GM21737 (cell line): ENCODE results near the gene SULT1C2.
"Not testable (repeated sequence)": the region's sequence is repeated elsewhere in the genome, so short reads cannot be mapped to it uniquely, and the experiment has no call there.

Experiments used
- ATAC-seq: cut with Tn5 transposase; IDR thresholded peaks from one replicate; pipeline ENCODE4 v1.9.1; 2021; ENCODE audit warnings: mild to moderate bottlenecking, moderate library complexity; ENCODE audit not compliant: unreplicated experiment

Gene SULT1C2

DNA sequence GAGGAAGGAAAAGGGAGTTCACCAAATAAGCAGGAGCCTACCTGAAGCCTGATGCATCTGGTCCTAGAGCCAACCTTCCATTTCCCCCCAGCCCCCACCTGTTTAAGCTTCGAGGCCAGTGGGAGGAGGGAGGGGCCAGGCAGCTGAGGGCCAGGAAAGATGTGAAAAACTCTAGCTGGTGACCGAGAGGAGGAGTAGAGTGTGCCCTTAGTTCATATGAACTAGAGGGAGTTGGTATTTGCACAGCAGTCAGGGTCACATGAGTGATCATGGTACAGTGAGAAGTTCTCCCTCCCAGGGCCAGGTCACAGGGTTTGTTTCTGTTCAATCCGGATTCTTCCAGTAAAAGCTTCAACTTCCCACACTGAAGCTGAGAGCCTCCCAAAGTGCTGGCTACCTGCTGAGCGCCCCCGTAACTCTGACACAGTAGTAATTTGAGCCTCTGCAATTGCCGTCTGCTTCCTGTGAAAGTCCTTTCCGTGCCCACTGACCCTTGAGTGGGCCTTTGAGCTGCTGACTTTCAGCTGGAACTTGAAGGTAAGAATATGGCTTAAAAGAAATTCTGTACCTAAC, at the start of gene SULT1C2:
SULT1C2 (plus strand) TSS at position 362 of the 573 bp plus-strand sequence. CDS start 4,773 bp downstream, outside the sequence.
- ATAC-seq, result no peak

DNA sequence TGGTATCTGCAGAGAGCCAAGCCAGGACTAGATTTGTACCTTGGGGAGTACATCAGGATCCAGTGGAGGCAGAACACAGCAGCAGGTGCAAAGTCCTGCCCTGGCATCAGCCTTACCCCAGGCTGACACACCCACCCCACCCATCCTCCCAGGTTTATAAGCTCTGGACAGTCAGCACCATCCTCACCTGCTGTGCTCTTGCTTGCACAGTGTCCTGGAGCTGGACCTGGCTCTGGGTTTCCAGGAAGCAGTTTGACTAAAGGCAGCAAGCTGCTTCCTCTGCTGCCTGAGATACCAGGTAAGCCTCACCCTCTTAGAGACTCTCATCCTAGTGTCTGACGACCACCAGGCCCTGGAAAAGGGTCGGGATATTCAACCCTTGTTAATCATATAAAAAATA, 48.9 kb upstream of the SULT1C2 start, which contains the start of gene SULT1C3:
SULT1C3 (plus strand) TSS at position 183 of the 400 bp plus-strand sequence. CDS start 7,227 bp downstream, outside the sequence.
- no peak for ATAC-seq

DNA sequence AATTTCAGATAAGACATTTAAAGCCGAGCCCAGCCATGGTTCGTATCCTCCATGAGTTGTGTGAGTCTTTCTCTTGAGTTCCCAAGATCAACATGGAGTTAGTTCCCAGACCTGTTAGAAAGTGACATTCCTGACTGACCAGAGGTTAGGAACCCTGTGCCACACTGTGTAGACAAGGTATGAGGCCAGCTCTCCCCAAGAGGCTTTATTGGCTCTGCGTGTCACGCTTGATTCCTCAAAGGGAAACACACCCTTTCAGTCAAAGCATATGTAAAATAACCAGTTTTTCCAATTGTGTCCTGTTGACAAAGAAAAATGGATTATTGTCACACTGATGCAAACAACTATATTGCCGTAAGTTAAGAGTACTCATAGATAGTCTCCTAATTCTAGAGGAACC, 47.7 kb upstream of the SULT1C2 start:
- ATAC-seq, result no peak

DNA sequence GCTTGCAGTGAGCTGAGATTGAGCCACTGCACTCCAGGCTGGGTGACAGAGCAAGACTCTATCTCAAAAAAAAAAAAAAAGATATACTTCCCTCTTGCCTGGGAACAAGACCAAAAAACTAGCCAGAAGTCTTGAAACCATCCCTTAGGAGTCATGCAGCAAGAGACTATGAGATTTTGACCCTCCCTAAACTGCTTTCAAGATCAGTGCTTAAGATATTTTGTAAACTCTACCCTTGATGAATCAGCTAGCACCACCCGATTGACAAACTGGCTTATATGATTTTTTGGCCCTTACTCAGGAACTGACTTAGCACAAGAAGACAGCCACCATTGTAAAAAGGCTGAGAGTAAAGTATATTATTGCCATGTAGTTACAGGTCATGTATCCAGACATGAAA, 45.1 kb upstream of the SULT1C2 start:
- no peak for ATAC-seq

DNA sequence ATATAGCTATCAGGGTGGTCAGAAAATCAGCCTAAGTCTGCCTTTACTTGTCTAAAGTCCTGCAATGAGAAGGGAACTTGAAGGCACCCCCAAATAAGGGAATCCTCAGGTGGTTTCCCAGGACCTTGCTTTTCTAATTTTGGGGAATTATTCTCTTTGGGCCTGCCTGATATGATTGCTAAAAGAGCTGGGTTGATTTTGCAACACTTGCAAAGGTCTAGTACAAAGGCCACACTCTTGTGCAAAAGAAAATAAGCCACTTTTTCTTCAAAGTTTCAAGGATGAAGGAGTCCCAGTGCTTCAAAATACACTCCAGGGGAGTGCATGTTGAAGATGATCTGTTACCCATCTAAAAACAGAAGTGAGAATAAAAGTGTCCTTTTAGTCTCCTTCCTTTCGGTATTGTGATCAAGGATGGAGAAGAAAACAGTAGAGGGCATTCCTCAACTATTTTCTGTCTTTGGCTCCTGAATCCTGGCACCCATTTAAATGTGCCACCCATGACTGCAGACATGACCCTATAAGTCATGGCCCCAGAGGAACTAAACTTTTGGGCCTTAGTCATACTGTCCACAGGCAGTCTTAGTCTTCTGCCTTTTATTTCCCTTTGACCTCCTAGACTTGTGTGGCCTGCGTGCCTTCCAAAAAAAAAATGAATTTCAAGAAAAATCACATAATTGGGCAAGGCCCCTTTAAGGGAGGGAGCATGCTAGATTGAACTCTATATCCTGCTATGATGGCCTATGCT, 43.9 kb upstream of the SULT1C2 start:
- ATAC-seq, result no peak

DNA sequence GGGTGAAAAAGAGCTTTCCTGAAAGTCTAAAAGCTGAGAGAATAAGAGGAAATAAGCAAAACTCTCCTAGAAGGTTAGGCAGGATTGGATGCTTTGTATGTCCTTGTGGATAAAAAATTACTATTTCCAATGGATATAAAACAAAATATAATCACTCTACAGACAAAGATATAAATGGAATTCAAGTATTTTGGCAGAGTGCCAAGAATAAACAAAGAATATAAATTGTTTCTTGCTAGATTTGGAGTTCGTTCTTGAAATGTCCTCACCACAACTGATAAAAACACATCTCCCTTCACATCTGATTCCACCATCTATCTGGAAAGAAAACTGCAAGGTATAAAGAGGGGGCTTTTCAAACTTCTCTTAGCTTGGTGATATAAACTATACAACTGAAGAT, 35.6 kb upstream of the SULT1C2 start:
- ATAC-seq, result no peak

DNA sequence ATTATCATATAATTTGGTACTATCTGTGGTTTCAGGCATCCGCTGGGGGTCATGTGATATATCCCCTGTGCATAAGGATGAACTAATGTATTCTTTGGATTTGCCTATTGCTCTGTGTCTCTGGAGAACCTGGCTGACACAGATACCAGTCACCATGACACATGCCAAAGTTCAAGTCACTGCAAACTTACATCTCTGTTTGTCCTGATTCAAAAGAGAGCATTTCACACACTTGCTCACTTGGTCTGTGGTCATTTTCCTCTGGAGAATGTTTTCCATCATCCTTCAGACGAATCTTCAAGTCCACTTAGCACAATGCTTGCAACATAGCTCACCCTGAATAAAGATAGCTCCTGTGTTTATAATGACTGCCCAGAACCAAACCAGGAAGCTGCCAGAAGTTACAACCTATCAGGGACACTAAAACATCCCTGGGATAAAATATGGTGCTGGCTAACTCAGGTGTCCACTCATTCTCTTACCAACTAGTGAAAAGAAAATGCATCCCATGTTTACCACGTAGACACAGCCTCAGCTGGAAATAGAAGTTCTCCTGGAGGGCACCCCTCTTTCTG, 30.9 kb upstream of the SULT1C2 start:
- no peak for ATAC-seq

DNA sequence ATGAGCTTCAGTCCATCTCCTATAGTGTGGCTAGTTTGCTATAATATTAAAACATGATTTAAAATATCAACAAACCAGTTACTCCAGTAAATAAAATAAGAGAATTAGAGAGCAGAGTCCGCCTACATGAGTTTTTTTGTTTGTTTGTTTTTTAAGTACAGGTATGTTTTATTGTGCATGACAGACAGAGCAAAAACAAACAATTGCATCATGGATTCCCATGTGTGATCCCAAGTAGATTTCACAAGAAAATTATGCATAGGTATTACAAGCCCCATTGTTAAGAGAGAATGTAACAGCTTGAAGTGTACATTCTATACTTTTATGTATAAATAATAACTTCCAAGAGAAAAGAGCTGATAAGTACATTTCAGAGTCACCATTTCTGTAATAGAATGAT, 27.9 kb upstream of the SULT1C2 start:
- no peak for ATAC-seq

DNA sequence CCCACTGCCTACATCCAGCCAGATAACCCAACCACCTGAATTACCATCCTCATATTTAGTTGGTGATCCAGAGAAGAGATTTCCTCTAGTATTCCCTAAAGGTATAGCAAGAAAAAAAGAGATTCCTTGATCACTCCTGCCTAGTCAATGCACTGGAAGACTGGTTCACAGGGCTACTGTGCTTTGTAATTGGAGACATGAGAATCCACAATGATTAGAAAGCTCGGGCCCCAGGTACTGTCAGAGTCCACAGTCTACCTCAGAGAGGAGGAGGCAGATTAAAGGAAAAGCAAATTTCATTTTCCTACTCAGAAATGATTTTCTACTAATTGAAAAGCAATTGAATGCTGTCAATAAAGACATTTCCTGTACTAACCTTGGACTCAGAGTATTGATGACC, 26.7 kb upstream of the SULT1C2 start:
- no peak for ATAC-seq

DNA sequence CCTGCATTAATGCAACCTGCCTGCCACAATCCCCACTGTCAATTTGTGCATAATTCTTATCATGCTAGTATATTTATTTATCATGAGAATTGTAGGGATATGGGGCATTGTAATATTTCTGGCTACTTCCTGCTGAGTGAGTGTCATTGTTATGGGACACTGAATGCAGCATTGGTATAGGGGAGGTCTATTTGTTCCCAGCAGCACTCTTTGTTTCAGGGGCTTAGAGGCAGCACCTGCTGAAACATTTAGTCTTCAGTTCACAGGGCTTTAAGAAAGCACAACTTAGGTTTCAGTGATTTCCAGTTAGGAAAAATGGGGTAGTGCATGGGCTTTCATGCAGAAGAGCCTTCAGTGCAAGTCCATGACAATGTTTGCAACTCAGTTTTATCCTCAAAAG, 25.3 kb upstream of the SULT1C2 start:
- no peak for ATAC-seq

DNA sequence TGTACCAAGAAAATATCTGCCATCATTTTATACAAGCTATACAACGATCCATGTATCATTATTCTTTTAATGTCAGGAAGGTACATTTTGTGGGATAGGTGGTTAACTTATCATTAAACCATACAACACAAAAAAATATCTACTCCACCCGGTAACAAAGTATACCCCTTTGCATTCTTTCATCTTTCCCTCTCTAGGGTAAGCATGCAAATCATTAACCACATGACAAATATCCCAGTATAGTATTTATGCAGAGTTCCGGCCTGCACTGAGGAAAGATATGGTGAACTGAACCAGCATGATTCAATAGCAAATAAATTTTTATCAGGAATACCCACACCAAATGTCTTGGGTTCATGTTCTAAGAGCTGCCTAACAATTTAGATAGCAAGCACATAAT, 22.5 kb upstream of the SULT1C2 start:
- ATAC-seq, result no peak

DNA sequence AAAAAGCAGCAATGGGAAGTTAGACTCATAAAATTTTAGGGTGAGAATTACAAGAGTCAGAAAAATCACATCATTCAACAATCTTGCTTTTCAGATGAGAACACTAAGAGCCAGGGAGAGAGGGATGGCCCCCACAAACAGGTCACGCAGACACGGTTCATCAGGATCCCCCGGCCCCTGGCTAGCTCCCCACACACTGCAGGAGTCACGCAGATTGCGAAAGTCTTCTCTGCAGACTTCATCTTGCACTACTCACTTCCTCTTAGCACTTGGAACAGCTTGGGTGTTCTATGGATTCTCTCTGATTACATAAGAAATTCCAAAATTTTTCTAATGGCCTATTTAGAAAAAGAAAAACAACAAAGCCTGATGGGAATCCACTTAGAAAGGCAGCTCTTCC, 21.6 kb upstream of the SULT1C2 start:
- no peak for ATAC-seq

DNA sequence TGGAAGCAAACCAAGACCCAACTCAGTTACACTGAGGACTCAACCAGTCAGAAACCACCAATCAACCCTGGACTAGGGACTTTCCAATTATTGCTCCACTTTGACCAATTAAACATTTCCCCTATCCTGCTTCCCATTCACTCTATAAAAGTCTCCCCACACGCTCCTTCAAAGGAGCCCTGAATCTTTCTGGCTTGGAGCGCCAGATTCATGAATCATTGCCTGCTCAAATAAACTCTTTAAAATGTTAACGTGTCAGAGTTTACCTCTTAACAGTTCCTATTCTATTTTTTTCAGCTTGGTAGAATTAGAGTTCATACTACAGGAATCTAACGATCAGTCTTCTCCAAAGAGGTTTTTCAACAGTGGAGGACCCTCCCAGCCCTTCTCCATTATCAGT, 20.7 kb upstream of the SULT1C2 start:
- no peak for ATAC-seq

DNA sequence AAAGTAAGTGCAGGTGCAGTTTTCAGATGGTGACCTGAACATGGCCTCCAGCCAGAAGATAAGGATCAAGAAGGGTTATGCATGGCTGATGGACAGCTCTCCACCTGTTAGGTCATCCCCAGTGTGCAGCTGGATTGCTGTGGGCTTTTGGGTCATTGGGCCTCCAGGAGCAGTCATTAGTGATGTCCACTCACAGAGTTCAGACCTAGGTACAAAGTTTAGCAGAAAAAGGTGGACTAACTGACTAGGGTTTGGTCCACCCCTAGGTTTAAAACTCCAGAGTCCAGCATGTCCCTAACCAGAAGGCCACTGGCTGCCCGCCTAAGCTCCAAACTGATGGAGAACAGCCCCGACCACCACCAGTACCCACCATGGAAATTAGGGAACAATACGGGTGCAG, 18.3 kb upstream of the SULT1C2 start:
- ATAC-seq, result no peak

DNA sequence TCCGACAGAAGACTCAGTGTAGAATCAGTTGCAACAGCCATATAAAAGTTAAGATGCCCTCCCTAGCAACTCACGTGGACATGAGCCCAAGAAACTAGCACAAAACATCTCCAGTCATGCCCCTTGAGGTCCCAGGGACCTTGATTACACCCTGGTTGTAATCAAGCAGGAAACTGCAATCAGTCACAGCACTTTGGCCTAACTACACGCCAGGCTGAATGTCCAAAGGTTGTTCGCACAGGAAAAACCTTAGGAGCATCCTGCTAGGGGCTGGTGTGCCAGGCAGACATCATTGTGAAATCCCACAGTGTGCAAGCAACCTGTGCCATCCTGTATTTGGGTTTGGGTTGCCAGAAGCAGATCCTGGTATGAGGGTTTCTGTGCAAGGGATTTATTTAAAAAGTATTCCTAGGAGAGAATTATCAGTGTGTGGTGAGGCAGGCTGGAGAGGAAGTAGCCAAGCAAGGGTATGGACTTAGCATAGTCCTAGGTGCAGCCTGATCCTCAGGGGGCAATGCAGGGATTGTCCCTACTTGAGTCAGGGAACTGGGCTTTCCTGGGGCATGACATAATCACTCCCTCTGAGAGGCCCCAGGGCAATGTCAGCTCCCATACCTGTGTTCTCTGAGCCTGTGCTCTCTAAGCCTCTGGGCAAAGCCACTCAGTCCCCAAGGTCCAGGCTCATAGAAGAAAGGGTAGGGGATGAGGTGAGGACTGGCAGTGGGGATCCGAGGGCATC, 17.8 kb upstream of the SULT1C2 start:
- ATAC-seq, result no peak

DNA sequence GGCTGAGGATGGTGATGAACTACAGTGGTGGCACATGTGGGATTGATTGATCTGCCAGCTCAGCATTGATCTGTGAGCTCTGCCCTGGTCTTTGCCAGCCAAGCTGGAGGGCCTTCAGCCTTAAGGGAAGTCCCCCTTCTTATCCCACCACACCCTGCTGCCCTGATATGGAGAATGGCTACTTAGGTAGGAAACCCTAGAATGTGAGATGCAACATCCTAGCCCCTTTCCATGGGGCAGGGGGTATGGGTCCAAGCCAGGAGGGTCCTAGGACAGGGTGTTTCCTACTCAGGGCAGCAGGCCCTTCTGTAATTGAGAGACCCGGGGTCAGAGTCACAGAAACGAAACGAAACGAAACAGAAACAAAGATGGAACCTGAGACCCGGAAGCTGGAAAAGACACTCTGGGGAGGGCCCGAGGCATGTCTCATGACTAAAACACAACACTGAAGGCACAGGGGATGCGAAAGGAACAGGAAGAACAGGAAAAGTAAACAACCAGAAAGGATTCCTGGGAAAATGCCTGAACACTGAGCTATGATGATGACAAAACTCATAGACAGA, 16.9 kb upstream of the SULT1C2 start:
- ATAC-seq, result no peak

DNA sequence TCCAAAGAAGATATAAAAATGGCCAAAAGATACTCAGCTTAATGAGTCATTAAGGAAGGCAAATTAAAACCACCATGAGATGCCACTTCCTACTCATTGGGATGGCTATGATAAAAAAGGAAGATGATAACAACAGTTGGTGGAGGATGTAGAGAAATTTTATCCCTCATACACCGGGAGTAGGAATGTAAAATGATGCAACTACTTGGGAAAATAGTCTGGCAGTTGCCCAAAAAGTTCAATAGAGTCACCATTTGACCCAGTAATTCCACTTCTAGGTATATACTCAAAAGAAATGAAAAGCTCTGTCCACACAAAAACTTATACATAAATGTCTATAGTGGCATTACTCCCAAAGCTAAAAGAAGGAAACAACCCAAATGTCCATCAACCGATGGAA, 10.1 kb upstream of the SULT1C2 start:
- no peak for ATAC-seq

DNA sequence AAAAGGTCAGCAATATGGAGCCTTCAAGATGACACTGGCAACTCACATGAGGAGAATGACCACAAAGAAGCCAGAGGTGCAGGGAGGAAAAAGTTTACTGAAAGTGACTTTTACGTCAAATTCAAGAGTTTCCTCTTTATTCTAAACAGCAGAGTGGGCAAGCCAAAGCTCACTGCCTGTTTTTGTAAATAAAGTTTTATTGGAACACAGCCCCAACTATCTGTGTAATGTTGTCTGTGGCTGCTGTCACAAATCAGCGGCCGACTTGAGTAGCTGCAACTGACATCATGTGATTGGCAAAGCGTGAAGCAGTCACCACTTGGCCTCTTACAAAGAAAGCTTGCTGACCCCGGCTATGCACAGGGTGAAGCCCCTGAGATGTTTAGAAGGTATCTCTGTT, 9.2 kb upstream of the SULT1C2 start:
- no peak for ATAC-seq

DNA sequence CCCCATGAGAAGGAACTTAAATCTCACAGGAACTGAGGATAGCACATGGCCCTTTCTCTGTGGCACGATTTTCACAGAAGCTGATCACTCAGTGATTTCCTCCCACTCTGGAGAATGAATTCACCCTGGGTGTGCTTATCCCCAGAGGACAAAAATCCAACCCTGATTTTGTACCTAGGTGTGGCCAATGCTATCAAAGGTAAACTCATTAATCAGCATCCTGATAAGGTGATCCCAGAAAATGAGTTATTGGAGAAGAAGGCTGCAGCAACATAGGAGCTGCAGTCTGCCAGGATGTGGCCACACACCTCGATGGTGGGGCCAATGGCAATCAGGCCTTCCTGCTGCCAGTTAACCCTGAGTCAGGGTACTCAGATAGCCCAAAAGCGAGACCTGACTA, 8.2 kb upstream of the SULT1C2 start:
- no peak for ATAC-seq

DNA sequence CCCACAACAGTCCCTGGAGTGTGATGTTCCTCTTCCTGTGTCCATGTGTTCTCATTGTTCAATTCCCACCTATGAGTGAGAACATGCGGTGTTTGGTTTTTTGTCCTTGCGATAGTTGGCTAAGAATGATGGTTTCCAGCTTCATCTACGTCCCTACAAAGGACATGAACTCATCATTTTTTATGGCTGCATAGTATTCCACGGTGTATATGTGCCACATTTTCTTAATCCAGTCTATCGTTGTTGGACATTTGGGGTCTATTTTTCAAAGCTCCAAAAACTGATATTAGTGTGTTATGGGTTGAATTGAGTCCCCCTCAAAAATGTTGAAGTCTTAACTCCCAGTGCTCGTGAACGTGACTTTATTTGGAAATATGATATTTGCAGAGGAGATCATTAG, 4.1 kb upstream of the SULT1C2 start:
- not testable (repeated sequence) for ATAC-seq

DNA sequence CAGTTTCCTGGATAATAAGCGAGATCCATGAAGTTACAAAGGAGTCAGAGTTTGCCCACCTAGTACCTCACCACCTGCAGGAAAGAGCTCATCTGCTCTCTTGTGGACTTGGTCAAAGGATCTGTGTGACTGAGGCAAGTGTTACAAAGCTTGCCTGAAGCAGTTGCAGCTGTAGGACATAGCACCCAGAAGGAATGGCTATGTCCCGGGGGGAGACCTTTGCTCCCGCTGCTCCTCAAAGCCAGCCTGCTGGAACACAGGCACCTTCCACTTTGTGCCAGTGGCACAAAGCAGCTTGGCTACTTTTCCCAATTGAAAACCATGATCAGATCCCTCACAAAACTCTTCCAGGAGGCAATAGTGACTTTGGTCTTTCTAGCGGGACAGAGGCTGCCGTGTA, 3.1 kb upstream of the SULT1C2 start:
- ATAC-seq, result no peak
